CD4-positive, alpha-beta T cell treated with Interleukin-12 subunit alpha and Interleukin-12 subunit beta, for 1 hour (primary cell): ENCODE results near the gene OR10V1.
"Not testable (repeated sequence)": the region's sequence is repeated elsewhere in the genome, so short reads cannot be mapped to it uniquely, and the experiment has no call there.

Experiments used
- DNase-seq: peaks from one replicate; pipeline ENCODE4 v3.0.0-alpha.2; 2020

Gene OR10V1

GRCh38 chr11:59708537-59708936 lies 5.1 kb downstream of the OR10V1 start:
- DNase-seq = no peak

- no peak for DNase-seq
Observed at GRCh38 chr11:59707371-59707770, 6.3 kb downstream of the OR10V1 start.

- no peak for DNase-seq
Observed at GRCh38 chr11:59706518-59707285, 6.9 kb downstream of the OR10V1 start.

- DNase-seq = no peak
Observed at GRCh38 chr11:59705294-59705693, 8.4 kb downstream of the OR10V1 start.

- DNase-seq = not testable (repeated sequence)
Observed at GRCh38 chr11:59703515-59703914, 10.1 kb downstream of the OR10V1 start.

GRCh38 chr11:59700157-59700556 lies 13.5 kb downstream of the OR10V1 start:
- not testable (repeated sequence) for DNase-seq

GRCh38 chr11:59698506-59698905 lies 15.1 kb downstream of the OR10V1 start:
- DNase-seq = no peak

- DNase-seq = no peak
Observed at GRCh38 chr11:59692915-59693314, 20.7 kb downstream of the OR10V1 start.

- no peak for DNase-seq
Observed at GRCh38 chr11:59691156-59691555, 22.5 kb downstream of the OR10V1 start.

- DNase-seq = no peak
Observed at GRCh38 chr11:59689015-59689414, 24.6 kb downstream of the OR10V1 start.

- DNase-seq = not testable (repeated sequence)
Observed at GRCh38 chr11:59681260-59681725, 32.4 kb downstream of the OR10V1 start.

GRCh38 chr11:59680287-59681154 lies 33.1 kb downstream of the OR10V1 start:
- peak; percentile 69 for DNase-seq

GRCh38 chr11:59679347-59679746 lies 34.3 kb downstream of the OR10V1 start:
- no peak for DNase-seq

- no peak for DNase-seq
Observed at GRCh38 chr11:59678813-59679165, 34.9 kb downstream of the OR10V1 start.

- no peak for DNase-seq
Observed at GRCh38 chr11:59678118-59678812, 35.4 kb downstream of the OR10V1 start.

- DNase-seq = no peak
Observed at GRCh38 chr11:59676205-59676604, 37.4 kb downstream of the OR10V1 start.

GRCh38 chr11:59674291-59674690 lies 39.4 kb downstream of the OR10V1 start:
- no peak for DNase-seq

GRCh38 chr11:59673291-59673690 lies 40.4 kb downstream of the OR10V1 start:
- no peak for DNase-seq

GRCh38 chr11:59671471-59671870 lies 42.2 kb downstream of the OR10V1 start:
- DNase-seq = no peak

- no peak for DNase-seq
Observed at GRCh38 chr11:59669611-59670009, 44.0 kb downstream of the OR10V1 start.

GRCh38 chr11:59668950-59669610 lies 44.6 kb downstream of the OR10V1 start, which contains the start of gene PATL1:
TSS of gene PATL1 (minus strand) at chr11:59669037. CDS start at chr11:59668895, 142 bp downstream.
- DNase-seq = peak; percentile 100

GRCh38 chr11:59668188-59668949 lies 45.3 kb downstream of the OR10V1 start:
- peak; percentile 82 for DNase-seq
